HEK293 (cell line): ENCODE results near the gene PJVK.

Experiments
- CTCF ChIA-PET: fragments of 350-600 bp; formaldehyde crosslinking; extraction: SDS; loops from one replicate; lab custom pipeline; 2021; ENCODE audit warnings: antibody characterized with exemption; lab: Yijun Ruan, JAX
- POLR2A ChIA-PET: fragments of 300-600 bp; formaldehyde crosslinking; extraction: SDS; loops from one replicate; lab custom pipeline; 2020; ENCODE audit warnings: antibody characterized with exemption, inconsistent platforms; lab: Yijun Ruan, JAX
- H3K27ac ChIP-seq: fragments of 200-500 bp; sonication (Bioruptor generic); 2 replicates; pipeline ENCODE4 v1.5.1; 2014; ENCODE audit warnings: low read depth, low read length, control low read depth, inconsistent platforms; ENCODE audit errors: extremely low read depth
- H3K36me3 ChIP-seq, 2 experiments: fragments of 200-500 bp in 1 of 2; sonication (Bioruptor generic) in 1 of 2; 1 replicate in 1 of 2; 2 replicates in 1 of 2; pipeline ENCODE4 v1.5.1; 2014 to 2017; ENCODE audit warnings: inconsistent platforms in 2 of 2, low read length in 2 of 2; ENCODE audit not compliant: control insufficient read depth in 2 of 2, insufficient read depth in 1 of 2
- H3K4me1 ChIP-seq: fragments of 200-500 bp; sonication (Bioruptor generic); 2 replicates; pipeline ENCODE4 v1.5.1; 2014; ENCODE audit warnings: mild to moderate bottlenecking, low read length, inconsistent platforms; ENCODE audit not compliant: control insufficient read depth, insufficient read depth
- H3K4me3 ChIP-seq: 2 replicates; pipeline ENCODE4 v1.5.1; 2011; ENCODE audit warnings: low read depth, mild to moderate bottlenecking, control low read depth, low read length, moderate library complexity
- H3K9me3 ChIP-seq: fragments of 200-500 bp; sonication (Bioruptor generic); 2 replicates; pipeline ENCODE4 v1.5.1; 2014; ENCODE audit warnings: low read depth, low read length, inconsistent platforms; ENCODE audit not compliant: control insufficient read depth, insufficient read depth
- GLIS1 ChIP-seq: fragments of 450-650 bp; formaldehyde crosslinking; IDR thresholded peaks from 2 replicates; pipeline ENCODE4 v1.5.1; 2016; ENCODE audit warnings: missing biosample characterization, missing genetic modification characterization
- REPIN1 ChIP-seq: fragments of 450-650 bp; formaldehyde crosslinking; IDR thresholded peaks from 2 replicates; pipeline ENCODE4 v1.5.1; 2017; ENCODE audit warnings: missing biosample characterization, missing genetic modification characterization, low read depth
- SCRT1 ChIP-seq: fragments of 450-650 bp; formaldehyde crosslinking; IDR thresholded peaks from 2 replicates; pipeline ENCODE4 v1.5.1; 2016; ENCODE audit warnings: missing biosample characterization, missing genetic modification characterization, borderline replicate concordance
- ZBTB17 ChIP-seq: fragments of 450-650 bp; formaldehyde crosslinking; IDR thresholded peaks from 2 replicates; pipeline ENCODE4 v1.5.1; 2016; ENCODE audit warnings: missing biosample characterization, missing genetic modification characterization
- ZNF140 ChIP-seq: fragments of 450-650 bp; formaldehyde crosslinking; IDR thresholded peaks from 2 replicates; pipeline ENCODE4 v1.5.1; 2016; ENCODE audit warnings: missing biosample characterization, missing genetic modification characterization
- ZNF174 ChIP-seq: fragments of 450-650 bp; formaldehyde crosslinking; IDR thresholded peaks from 2 replicates; pipeline ENCODE4 v1.5.0; 2017; ENCODE audit warnings: missing biosample characterization, mild to moderate bottlenecking, missing genetic modification characterization
- ZNF324 ChIP-seq: fragments of 450-650 bp; formaldehyde crosslinking; IDR thresholded peaks from 2 replicates; pipeline ENCODE4 v1.5.1; 2016; ENCODE audit warnings: missing biosample characterization, missing genetic modification characterization
- ZNF560 ChIP-seq: fragments of 450-650 bp; formaldehyde crosslinking; IDR thresholded peaks from 2 replicates; pipeline ENCODE4 v1.5.1; 2017; ENCODE audit warnings: missing biosample characterization, missing genetic modification characterization, borderline replicate concordance
- ZNF610 ChIP-seq: fragments of 450-650 bp; formaldehyde crosslinking; IDR thresholded peaks from 2 replicates; pipeline ENCODE4 v1.5.1; 2016; ENCODE audit warnings: missing biosample characterization, missing genetic modification characterization, borderline replicate concordance
- ZNF626 ChIP-seq: fragments of 450-650 bp; sonication (Bioruptor Pico); formaldehyde crosslinking; IDR thresholded peaks from 2 replicates; pipeline ENCODE4 v1.5.1; 2018; ENCODE audit warnings: missing biosample characterization, missing genetic modification characterization, inconsistent platforms
- ZNF639 ChIP-seq: fragments of 450-650 bp; formaldehyde crosslinking; IDR thresholded peaks from 2 replicates; pipeline ENCODE4 v1.5.1; 2016; ENCODE audit warnings: missing biosample characterization, missing genetic modification characterization
- ZNF776 ChIP-seq: fragments of 450-650 bp; formaldehyde crosslinking; IDR thresholded peaks from 2 replicates; pipeline ENCODE4 v1.5.0; 2017; ENCODE audit warnings: missing biosample characterization, missing genetic modification characterization, borderline replicate concordance
- ZNF843 ChIP-seq: fragments of 450-650 bp; formaldehyde crosslinking; IDR thresholded peaks from 2 replicates; pipeline ENCODE4 v1.5.1; 2016; ENCODE audit warnings: missing biosample characterization, missing genetic modification characterization
- TF ChIP-seq, protein P1 (sequence below): fragments of 450-650 bp; formaldehyde crosslinking; IDR thresholded peaks from 2 replicates; pipeline ENCODE4 v1.5.1; 2016; ENCODE audit warnings: missing biosample characterization, missing genetic modification characterization
- TF ChIP-seq, protein P2 (sequence below): fragments of 450-650 bp; formaldehyde crosslinking; IDR thresholded peaks from 2 replicates; pipeline ENCODE4 v1.5.1; 2017; ENCODE audit warnings: missing biosample characterization, missing genetic modification characterization
- TF ChIP-seq, protein P3 (sequence below): fragments of 450-650 bp; formaldehyde crosslinking; IDR thresholded peaks from 2 replicates; pipeline ENCODE4 v1.5.1; 2016; ENCODE audit warnings: missing biosample characterization, missing genetic modification characterization

Gene PJVK

DNA sequence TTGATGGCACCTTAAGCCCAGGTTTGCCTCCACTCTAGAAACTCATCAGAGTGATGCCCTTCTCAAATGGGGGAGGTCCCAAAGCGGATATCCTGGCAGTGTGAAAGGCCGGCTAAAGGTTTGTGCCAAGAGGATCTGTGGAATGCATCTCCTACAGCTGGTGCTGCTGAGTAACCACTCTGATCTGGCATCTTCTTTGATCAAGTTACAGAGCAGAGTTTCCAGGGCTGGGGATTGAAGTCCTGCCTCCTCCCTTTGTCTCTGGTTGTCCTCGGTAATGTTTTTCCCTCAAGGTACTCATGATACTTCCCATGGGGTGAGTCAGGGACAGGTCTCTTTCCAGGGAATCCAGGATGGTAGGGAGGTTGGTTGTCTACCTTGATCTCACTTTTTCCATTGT, 24.8 kb upstream of the PJVK start (continued):
- TF ChIP-seq ZNF776 (tag by site-specific recombination) = no peak

DNA sequence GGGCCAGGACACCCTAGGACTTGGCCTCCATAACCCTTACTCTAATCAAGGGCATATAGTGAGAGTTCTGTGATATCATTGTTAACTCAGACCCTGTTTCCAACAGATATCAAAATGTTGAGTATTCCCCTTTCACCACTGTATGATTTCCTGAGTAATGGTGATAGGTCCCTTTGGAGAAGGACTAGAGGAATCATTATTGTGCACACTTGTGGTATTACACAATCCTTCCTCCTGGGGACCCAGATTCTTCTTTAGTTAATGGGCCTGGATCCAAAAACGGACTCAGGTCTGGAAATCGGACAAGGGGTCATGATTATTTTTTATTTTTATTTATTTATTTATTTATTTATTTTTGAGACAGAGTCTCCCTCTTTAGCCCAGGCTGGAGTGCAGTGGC, 23.7 kb upstream of the PJVK start:
- H3K4me3 ChIP-seq = no peak overlapping the region
- POLR2A ChIA-PET = interaction anchor here (1.0 to 1.6 kb wide), 2 partner anchors 9 to 24 kb away, joined by 4 to 7 read pairs; partner anchors contain the start of genes PJVK and PRKRA
- TF ChIP-seq, protein P1, sequence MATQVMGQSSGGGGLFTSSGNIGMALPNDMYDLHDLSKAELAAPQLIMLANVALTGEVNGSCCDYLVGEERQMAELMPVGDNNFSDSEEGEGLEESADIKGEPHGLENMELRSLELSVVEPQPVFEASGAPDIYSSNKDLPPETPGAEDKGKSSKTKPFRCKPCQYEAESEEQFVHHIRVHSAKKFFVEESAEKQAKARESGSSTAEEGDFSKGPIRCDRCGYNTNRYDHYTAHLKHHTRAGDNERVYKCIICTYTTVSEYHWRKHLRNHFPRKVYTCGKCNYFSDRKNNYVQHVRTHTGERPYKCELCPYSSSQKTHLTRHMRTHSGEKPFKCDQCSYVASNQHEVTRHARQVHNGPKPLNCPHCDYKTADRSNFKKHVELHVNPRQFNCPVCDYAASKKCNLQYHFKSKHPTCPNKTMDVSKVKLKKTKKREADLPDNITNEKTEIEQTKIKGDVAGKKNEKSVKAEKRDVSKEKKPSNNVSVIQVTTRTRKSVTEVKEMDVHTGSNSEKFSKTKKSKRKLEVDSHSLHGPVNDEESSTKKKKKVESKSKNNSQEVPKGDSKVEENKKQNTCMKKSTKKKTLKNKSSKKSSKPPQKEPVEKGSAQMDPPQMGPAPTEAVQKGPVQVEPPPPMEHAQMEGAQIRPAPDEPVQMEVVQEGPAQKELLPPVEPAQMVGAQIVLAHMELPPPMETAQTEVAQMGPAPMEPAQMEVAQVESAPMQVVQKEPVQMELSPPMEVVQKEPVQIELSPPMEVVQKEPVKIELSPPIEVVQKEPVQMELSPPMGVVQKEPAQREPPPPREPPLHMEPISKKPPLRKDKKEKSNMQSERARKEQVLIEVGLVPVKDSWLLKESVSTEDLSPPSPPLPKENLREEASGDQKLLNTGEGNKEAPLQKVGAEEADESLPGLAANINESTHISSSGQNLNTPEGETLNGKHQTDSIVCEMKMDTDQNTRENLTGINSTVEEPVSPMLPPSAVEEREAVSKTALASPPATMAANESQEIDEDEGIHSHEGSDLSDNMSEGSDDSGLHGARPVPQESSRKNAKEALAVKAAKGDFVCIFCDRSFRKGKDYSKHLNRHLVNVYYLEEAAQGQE (tag by site-specific recombination) = no peak
- TF ChIP-seq, protein P2, sequence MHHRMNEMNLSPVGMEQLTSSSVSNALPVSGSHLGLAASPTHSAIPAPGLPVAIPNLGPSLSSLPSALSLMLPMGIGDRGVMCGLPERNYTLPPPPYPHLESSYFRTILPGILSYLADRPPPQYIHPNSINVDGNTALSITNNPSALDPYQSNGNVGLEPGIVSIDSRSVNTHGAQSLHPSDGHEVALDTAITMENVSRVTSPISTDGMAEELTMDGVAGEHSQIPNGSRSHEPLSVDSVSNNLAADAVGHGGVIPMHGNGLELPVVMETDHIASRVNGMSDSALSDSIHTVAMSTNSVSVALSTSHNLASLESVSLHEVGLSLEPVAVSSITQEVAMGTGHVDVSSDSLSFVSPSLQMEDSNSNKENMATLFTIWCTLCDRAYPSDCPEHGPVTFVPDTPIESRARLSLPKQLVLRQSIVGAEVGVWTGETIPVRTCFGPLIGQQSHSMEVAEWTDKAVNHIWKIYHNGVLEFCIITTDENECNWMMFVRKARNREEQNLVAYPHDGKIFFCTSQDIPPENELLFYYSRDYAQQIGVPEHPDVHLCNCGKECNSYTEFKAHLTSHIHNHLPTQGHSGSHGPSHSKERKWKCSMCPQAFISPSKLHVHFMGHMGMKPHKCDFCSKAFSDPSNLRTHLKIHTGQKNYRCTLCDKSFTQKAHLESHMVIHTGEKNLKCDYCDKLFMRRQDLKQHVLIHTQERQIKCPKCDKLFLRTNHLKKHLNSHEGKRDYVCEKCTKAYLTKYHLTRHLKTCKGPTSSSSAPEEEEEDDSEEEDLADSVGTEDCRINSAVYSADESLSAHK (tag by site-specific recombination) = no peak
- TF ChIP-seq SCRT1 (tag by site-specific recombination) = no peak
- no peak for TF ChIP-seq ZNF324 (tag by site-specific recombination)
- no peak for TF ChIP-seq ZBTB17
- TF ChIP-seq GLIS1 (tag by site-specific recombination) = no peak
- TF ChIP-seq, protein P3, sequence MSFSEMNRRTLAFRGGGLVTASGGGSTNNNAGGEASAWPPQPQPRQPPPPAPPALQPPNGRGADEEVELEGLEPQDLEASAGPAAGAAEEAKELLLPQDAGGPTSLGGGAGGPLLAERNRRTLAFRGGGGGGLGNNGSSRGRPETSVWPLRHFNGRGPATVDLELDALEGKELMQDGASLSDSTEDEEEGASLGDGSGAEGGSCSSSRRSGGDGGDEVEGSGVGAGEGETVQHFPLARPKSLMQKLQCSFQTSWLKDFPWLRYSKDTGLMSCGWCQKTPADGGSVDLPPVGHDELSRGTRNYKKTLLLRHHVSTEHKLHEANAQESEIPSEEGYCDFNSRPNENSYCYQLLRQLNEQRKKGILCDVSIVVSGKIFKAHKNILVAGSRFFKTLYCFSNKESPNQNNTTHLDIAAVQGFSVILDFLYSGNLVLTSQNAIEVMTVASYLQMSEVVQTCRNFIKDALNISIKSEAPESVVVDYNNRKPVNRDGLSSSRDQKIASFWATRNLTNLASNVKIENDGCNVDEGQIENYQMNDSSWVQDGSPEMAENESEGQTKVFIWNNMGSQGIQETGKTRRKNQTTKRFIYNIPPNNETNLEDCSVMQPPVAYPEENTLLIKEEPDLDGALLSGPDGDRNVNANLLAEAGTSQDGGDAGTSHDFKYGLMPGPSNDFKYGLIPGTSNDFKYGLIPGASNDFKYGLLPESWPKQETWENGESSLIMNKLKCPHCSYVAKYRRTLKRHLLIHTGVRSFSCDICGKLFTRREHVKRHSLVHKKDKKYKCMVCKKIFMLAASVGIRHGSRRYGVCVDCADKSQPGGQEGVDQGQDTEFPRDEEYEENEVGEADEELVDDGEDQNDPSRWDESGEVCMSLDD (tag by site-specific recombination) = no peak
- TF ChIP-seq ZNF140 (tag by site-specific recombination) = no peak
- no peak for TF ChIP-seq ZNF174 (tag by site-specific recombination)
- no peak for TF ChIP-seq ZNF626 (tag by site-specific recombination)
- TF ChIP-seq ZNF639 = no peak
- no peak for TF ChIP-seq ZNF843 (tag by site-specific recombination)
- TF ChIP-seq REPIN1 = no peak
- TF ChIP-seq ZNF560 (tag by site-specific recombination) = no peak
- no peak for TF ChIP-seq ZNF610
- CTCF ChIA-PET = interaction anchor here (1.2 kb wide), 1 partner anchor 12 kb away, joined by 5 read pairs; no protein-coding TSS in a partner anchor
- no peaks in the 10 kb centered on the region for H3K4me1 ChIP-seq
- no peaks in the 10 kb centered on the region for H3K9me3 ChIP-seq
- no peak overlapping the region for H3K27ac ChIP-seq
- H3K36me3 ChIP-seq = peaks cover 10 to 63% of the 10 kb centered on the region in 2 experiments
